ENCODE data around the gene CCDC171. TPM values are rescaled to one million over a fixed set of nuclear protein-coding genes. Genes with fewer than 3 reads are reported as not detected.

Gene CCDC171
- total RNA-seq, 2 donors from 2014 or later: 4.9 to 6.0 TPM

- Mint-ChIP-seq H3K9me3 (peaks cover 0 to 1% of the 10 kb centered on the region in 2 donors), H3K27me3 (ENCODE audit: low read depth) (no peaks in the 10 kb centered on the region), H3K4me3 (no peak overlapping the region), H3K36me3 (ENCODE audit: insufficient read depth in 2 of 2) (no peaks in the 10 kb centered on the region), H3K4me1 (ENCODE audit: low read depth) (no peaks in the 10 kb centered on the region), H3K27ac (no peak overlapping the region)
- no peak for ATAC-seq (replicated peaks in 1 of 2)
- no peak for DNase-seq
Observed at GRCh38 chr9:15977438-15977837, 424.6 kb downstream of the CCDC171 start.

GRCh38 chr9:15982182-15982581, 429.3 kb downstream of the CCDC171 start:
- Mint-ChIP-seq H3K27ac (no peak overlapping the region), H3K4me3 (no peak overlapping the region), H3K36me3 (ENCODE audit: insufficient read depth in 2 of 2) (no peaks in the 10 kb centered on the region), H3K9me3 (peaks cover 0 to 1% of the 10 kb centered on the region in 2 donors), H3K4me1 (ENCODE audit: low read depth) (no peaks in the 10 kb centered on the region), H3K27me3 (ENCODE audit: low read depth) (no peaks in the 10 kb centered on the region)
- ATAC-seq (replicated peaks in 1 of 2): no peak
- no peak for DNase-seq

DNA sequence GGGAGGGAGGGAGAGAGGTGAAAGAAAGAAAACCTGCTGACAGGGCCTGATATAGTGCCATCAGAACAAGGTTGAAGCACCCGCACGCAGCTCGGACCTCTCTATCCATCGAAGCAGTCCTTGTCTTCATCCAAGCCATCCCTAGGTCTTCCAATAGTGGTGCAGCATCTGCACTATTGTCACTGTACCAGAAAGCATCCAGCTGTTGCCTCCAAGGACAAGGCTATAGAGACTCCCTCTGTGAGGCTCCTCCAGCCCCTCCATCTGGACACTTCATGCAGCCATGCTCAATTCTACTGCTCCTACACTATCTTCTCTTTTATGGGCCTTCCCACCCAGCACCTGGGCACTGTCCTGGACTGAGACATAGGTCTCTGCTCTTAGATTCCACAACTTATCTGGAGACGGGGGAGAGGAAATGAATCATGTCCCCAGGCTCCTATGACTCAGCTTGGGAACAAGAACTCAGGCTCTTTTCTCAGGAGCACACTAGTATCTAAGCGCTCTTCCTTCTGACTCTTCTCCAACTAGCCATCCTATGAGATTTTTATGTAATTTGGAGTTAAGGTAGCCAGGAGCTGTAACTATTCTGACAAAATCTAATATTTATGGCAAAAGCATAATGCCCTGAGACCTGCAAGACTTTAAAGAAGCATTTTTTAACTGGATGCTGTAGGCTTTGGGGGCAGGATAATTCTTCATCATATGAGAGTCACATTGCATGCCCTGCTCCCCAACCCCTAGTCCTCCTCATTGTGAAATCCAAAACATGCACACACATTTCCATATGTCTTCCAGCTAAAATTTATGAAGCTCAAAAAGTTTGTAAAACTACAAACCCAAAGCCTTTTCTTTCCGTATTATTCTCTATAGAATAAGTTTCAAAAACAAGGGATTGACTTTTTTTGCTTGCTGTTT, 446.8 kb downstream of the CCDC171 start:
- Mint-ChIP-seq H3K9me3 (peaks cover 7 to 10% of the 10 kb centered on the region in 2 donors), H3K4me1 (ENCODE audit: low read depth) (no peaks in the 10 kb centered on the region), H3K27me3 (ENCODE audit: low read depth) (no peaks in the 10 kb centered on the region), H3K36me3 (ENCODE audit: insufficient read depth in 2 of 2) (no peaks in the 10 kb centered on the region), H3K4me3 (no peak overlapping the region), H3K27ac (no peak overlapping the region)
- ATAC-seq (replicated peaks in 1 of 2): no peak
- DNase-seq: no peak

DNA sequence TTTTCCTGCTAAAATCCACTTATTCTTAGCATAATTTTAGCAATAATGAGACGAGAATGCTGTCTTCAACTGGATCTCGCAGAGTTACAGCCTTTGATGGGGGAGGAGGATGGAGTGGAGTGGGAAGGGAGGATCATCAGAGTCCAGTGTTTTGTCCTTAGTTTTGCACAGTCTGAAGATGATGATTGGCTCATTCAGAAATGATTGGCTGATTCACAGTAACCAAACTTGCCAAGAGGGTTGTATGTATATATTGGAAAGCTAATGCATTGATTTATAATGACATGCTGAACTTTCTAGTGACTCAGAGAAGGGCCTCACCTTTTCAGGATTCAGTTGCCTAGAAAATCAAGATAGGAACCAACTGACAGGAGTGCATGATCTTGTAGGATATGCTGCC, 448.0 kb downstream of the CCDC171 start:
- no peaks in the 10 kb centered on the region for H3K27me3 Mint-ChIP-seq (ENCODE audit: low read depth)
- peaks cover 6 to 10% of the 10 kb centered on the region in 2 donors for H3K9me3 Mint-ChIP-seq
- H3K4me1 Mint-ChIP-seq (ENCODE audit: low read depth): no peaks in the 10 kb centered on the region

GRCh38 chr9:16001856-16002255, 449.0 kb downstream of the CCDC171 start:
- Mint-ChIP-seq H3K4me1 (ENCODE audit: low read depth) (no peaks in the 10 kb centered on the region), H3K4me3 (no peak overlapping the region), H3K27ac (no peak overlapping the region), H3K9me3 (peaks cover 4 to 10% of the 10 kb centered on the region in 2 donors), H3K27me3 (ENCODE audit: low read depth) (no peaks in the 10 kb centered on the region), H3K36me3 (ENCODE audit: insufficient read depth in 2 of 2) (no peaks in the 10 kb centered on the region)
- ATAC-seq (replicated peaks in 1 of 2) (no peak), DNase-seq (no peak)

More for the DNA sequence above, 448.0 kb downstream of the CCDC171 start:
- DNase-seq (no peak), ATAC-seq (replicated peaks in 1 of 2) (no peak)
- no peaks in the 10 kb centered on the region for H3K36me3 Mint-ChIP-seq (ENCODE audit: insufficient read depth in 2 of 2)
- no peak overlapping the region for H3K4me3 Mint-ChIP-seq
- no peak overlapping the region for H3K27ac Mint-ChIP-seq

DNA sequence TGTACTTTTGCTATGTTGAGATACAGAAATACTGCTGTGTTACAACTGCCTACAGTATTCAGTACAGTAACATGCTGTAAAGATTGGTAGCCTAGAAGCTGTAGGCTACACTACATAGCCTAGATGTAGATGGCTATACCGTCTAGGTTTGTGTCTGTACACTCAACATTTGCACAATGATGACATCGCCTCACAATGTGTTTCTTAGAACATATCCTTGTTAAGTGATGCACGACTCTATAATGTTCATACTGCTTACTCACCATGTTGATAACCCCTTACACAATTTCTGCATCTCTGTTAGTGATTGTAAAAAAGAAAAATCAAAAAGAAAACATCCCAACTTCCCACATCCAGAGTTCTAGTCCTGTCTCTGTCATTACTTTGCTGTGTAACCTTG, 450.0 kb downstream of the CCDC171 start:
- Mint-ChIP-seq H3K4me3 (no peak overlapping the region), H3K9me3 (peaks cover 3 to 10% of the 10 kb centered on the region in 2 donors), H3K27me3 (ENCODE audit: low read depth) (no peaks in the 10 kb centered on the region), H3K4me1 (ENCODE audit: low read depth) (no peaks in the 10 kb centered on the region), H3K36me3 (ENCODE audit: insufficient read depth in 2 of 2) (no peaks in the 10 kb centered on the region), H3K27ac (no peak overlapping the region)
- ATAC-seq (replicated peaks in 1 of 2) (no peak), DNase-seq (no peak)

DNA sequence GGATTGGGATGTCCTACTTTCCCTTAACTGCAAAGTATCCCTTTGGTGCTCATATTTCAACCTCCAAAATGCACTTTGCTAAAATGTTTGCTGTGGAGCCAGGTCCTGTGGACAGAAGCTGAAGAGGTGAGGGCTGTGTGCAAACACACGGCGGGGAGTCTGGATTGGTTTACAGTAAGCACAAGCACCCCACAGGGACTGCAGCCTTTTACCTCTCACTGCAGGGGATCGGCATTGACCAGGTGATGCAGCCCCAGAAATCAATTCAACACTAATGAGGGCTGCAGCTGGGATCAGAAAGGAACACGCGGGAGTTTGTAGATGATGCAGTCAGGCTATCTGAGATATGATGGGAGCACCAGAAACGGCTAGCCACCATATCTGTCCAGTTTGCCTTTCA, 450.9 kb downstream of the CCDC171 start:
- no peak for ATAC-seq (replicated peaks in 1 of 2)
- H3K9me3 Mint-ChIP-seq: peaks cover 0 to 10% of the 10 kb centered on the region in 2 donors
- no peak overlapping the region for H3K27ac Mint-ChIP-seq
- no peak for DNase-seq
- no peaks in the 10 kb centered on the region for H3K4me1 Mint-ChIP-seq (ENCODE audit: low read depth)
- H3K36me3 Mint-ChIP-seq (ENCODE audit: insufficient read depth in 2 of 2): no peaks in the 10 kb centered on the region
- no peaks in the 10 kb centered on the region for H3K27me3 Mint-ChIP-seq (ENCODE audit: low read depth)
- no peak overlapping the region for H3K4me3 Mint-ChIP-seq

GRCh38 chr9:16004613-16005012, 451.8 kb downstream of the CCDC171 start:
- no peak for ATAC-seq (replicated peaks in 1 of 2)
- H3K4me1 Mint-ChIP-seq (ENCODE audit: low read depth): no peaks in the 10 kb centered on the region
- H3K27me3 Mint-ChIP-seq (ENCODE audit: low read depth): no peaks in the 10 kb centered on the region
- no peak overlapping the region for H3K4me3 Mint-ChIP-seq
- no peaks in the 10 kb centered on the region for H3K36me3 Mint-ChIP-seq (ENCODE audit: insufficient read depth in 2 of 2)
- no peak for DNase-seq
- no peak overlapping the region for H3K27ac Mint-ChIP-seq
- peaks cover 0 to 5% of the 10 kb centered on the region in 2 donors for H3K9me3 Mint-ChIP-seq

- Mint-ChIP-seq H3K36me3 (ENCODE audit: insufficient read depth in 2 of 2) (peaks cover 0 to 2% of the 10 kb centered on the region in 2 donors), H3K27me3 (ENCODE audit: low read depth) (no peaks in the 10 kb centered on the region), H3K4me1 (ENCODE audit: low read depth) (no peaks in the 10 kb centered on the region), H3K27ac (no peak overlapping the region), H3K9me3 (peaks cover 0 to 3% of the 10 kb centered on the region in 2 donors), H3K4me3 (no peak overlapping the region)
- DNase-seq: no peak
- no peak for ATAC-seq (replicated peaks in 1 of 2)
Observed at GRCh38 chr9:16010221-16010620, 457.4 kb downstream of the CCDC171 start.

- H3K27ac Mint-ChIP-seq: no peak overlapping the region
- peaks cover 0 to 8% of the 10 kb centered on the region in 2 donors for H3K9me3 Mint-ChIP-seq
- H3K4me3 Mint-ChIP-seq: no peak overlapping the region
- no peaks in the 10 kb centered on the region for H3K4me1 Mint-ChIP-seq (ENCODE audit: low read depth)
- no peaks in the 10 kb centered on the region for H3K27me3 Mint-ChIP-seq (ENCODE audit: low read depth)
- ATAC-seq (replicated peaks in 1 of 2) (no peak), DNase-seq (no peak)
- H3K36me3 Mint-ChIP-seq (ENCODE audit: insufficient read depth in 2 of 2): peaks cover 0 to 3% of the 10 kb centered on the region in 2 donors
Observed at GRCh38 chr9:16012621-16013020, 459.8 kb downstream of the CCDC171 start.

DNA sequence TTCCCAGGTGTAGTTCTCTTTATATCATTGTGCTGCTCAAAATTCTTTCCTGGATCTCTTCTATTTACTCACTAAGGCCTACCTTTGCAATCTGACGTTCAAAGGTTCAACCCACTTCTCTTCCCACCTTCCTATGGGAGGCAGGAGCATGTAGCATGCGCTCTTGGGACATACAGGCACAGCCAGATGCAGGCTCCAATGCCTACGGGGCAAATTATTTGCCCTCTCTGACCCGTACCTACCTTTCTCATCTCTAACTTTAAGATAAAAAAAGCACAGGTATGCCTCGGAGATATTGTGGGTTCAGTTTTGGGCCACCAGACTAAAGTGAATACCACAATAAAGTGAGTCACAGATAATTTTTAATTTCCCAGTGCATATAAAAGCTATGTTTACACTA, 460.5 kb downstream of the CCDC171 start:
- ATAC-seq (replicated peaks in 1 of 2) (no peak), DNase-seq (no peak)
- H3K4me1 Mint-ChIP-seq (ENCODE audit: low read depth): no peaks in the 10 kb centered on the region
- peaks cover 0 to 3% of the 10 kb centered on the region in 2 donors for H3K36me3 Mint-ChIP-seq (ENCODE audit: insufficient read depth in 2 of 2)
- no peak overlapping the region for H3K4me3 Mint-ChIP-seq
- no peaks in the 10 kb centered on the region for H3K27me3 Mint-ChIP-seq (ENCODE audit: low read depth)
- H3K27ac Mint-ChIP-seq: no peak overlapping the region
- peaks cover 0 to 7% of the 10 kb centered on the region in 2 donors for H3K9me3 Mint-ChIP-seq

DNA sequence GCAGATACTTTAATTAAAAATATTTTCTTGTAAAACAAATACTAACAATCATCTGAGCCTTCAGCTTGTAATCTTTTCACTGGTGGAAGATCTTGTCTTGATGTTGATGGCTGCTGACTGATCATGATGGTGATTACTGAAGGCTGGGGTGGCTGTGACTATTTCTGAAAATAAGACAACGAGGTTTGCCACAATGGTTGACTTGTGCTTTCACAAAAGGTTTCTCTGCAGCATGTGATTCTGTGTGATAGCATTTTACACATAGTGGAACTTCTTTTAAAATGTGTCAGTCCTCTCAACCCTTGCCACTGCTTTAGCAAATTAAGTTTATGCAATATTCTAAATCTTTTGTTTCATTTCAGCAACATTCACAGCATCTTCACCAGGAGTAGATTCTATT, 461.0 kb downstream of the CCDC171 start:
- H3K27ac Mint-ChIP-seq: no peak overlapping the region
- H3K4me1 Mint-ChIP-seq (ENCODE audit: low read depth): no peaks in the 10 kb centered on the region
- H3K9me3 Mint-ChIP-seq: peaks cover 0 to 6% of the 10 kb centered on the region in 2 donors
- DNase-seq (no peak), ATAC-seq (replicated peaks in 1 of 2) (peak; percentile 60 to 66)
- no peak overlapping the region for H3K4me3 Mint-ChIP-seq
- H3K36me3 Mint-ChIP-seq (ENCODE audit: insufficient read depth in 2 of 2): peaks cover 0 to 3% of the 10 kb centered on the region in 2 donors
- no peaks in the 10 kb centered on the region for H3K27me3 Mint-ChIP-seq (ENCODE audit: low read depth)

- H3K4me3 Mint-ChIP-seq: no peak overlapping the region
- no peaks in the 10 kb centered on the region for H3K27me3 Mint-ChIP-seq (ENCODE audit: low read depth)
- no peaks in the 10 kb centered on the region for H3K4me1 Mint-ChIP-seq (ENCODE audit: low read depth)
- DNase-seq (no peak), ATAC-seq (replicated peaks in 1 of 2) (no peak)
- H3K36me3 Mint-ChIP-seq (ENCODE audit: insufficient read depth in 2 of 2): no peaks in the 10 kb centered on the region
- no peak overlapping the region for H3K27ac Mint-ChIP-seq
- H3K9me3 Mint-ChIP-seq: peaks cover 4 to 8% of the 10 kb centered on the region in 2 donors
Observed at GRCh38 chr9:16022228-16022627, 469.4 kb downstream of the CCDC171 start.

GRCh38 chr9:16023446-16023845, 470.6 kb downstream of the CCDC171 start:
- H3K4me3 Mint-ChIP-seq: no peak overlapping the region
- no peaks in the 10 kb centered on the region for H3K36me3 Mint-ChIP-seq (ENCODE audit: insufficient read depth in 2 of 2)
- H3K9me3 Mint-ChIP-seq: peaks cover 4 to 9% of the 10 kb centered on the region in 2 donors
- H3K4me1 Mint-ChIP-seq (ENCODE audit: low read depth): no peaks in the 10 kb centered on the region
- H3K27ac Mint-ChIP-seq: no peak overlapping the region
- peaks cover 6% of the 10 kb centered on the region for H3K27me3 Mint-ChIP-seq (ENCODE audit: low read depth)
- DNase-seq: no peak
- ATAC-seq (replicated peaks in 1 of 2): no peak
